HCEC 1CT (cell line): ENCODE results near the gene PHEX.

ENCODE experiments used
- DNase-seq: peaks from one replicate; pipeline ENCODE4 v3.0.0-alpha.2; 2017

PHEX gene

DNA sequence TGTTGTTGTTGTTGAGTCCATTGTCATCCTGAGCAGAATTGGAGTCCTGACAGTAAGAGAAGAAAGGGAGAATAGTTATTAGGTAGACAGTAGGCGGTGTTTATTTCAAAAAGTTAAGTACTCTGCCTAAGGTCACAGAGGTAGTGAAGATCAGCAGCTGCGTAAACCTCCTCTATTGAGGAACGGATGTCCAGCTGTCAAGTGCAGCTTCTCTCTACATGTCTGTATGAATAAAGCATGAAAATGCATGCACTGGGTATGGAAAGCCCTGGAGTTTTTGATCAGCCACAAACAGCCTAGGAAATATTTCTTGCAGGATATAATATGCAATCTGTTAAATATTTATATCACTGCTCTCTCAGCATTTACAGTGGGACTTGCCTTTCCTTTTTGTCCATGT is 131.2 kb downstream of the PHEX start:
- no peak for DNase-seq

DNA sequence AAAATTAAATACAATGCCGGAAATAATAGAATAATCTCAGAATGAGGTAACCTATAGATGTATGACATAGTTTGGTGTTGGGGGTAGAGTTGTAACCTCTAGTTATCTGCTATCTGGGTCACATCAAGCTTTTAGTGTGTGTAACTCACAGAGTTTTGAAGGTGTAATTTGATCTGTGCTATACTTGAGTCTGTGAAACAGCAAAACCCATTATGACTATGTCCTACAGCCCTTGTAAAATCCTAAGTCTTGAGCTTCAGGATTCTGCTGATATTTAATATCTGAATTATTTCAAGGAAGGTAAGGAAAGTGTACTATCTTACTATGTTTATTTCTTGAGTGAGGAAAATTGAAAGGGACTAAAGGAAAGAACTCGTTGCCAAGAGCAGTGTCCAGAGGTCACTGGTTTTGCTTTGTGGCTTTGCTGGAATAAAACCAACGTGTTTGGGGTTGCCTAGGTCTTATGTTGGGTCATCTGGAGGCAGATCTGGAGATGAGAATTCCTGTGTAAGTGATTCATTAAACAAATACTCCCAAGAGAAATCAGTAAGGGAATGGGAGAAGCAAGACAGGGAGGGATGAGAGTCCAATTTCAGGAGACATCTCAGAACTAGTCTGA is 132.8 kb downstream of the PHEX start:
- peak; percentile 19 for DNase-seq

DNA sequence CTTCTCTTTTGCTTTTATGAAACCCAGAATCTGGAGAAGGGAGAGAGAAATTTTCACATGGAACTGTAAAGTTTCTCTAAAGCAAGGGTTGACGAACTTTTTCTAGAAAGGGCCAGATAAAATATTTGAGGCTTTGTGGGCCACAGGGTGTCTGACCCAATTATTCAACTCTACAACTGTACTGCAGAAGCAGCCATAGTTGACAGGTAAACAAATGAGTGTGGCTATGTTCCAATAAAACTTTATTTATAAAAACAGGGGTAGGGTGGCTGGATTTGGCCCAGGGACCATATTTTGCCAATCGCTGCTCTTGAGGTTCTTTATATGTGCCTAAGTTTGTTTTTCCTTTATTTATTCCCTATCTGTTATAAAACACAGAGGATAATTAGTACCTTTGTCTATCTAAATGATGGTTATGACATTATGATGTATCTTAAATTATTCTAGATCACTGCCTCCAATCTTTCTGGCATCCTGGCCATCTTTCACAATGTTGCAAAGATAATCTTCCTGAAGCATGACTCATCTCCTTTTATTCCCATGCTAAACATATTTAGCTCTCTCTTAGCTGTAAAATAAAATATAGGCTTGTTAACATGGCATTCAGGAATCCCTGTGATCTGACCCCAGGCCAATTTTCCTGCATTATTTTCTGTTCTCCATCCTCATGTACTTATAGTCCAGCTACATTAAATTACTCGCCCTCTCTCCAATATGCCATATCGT is 133.8 kb downstream of the PHEX start:
- DNase-seq = peak; percentile 27

DNA sequence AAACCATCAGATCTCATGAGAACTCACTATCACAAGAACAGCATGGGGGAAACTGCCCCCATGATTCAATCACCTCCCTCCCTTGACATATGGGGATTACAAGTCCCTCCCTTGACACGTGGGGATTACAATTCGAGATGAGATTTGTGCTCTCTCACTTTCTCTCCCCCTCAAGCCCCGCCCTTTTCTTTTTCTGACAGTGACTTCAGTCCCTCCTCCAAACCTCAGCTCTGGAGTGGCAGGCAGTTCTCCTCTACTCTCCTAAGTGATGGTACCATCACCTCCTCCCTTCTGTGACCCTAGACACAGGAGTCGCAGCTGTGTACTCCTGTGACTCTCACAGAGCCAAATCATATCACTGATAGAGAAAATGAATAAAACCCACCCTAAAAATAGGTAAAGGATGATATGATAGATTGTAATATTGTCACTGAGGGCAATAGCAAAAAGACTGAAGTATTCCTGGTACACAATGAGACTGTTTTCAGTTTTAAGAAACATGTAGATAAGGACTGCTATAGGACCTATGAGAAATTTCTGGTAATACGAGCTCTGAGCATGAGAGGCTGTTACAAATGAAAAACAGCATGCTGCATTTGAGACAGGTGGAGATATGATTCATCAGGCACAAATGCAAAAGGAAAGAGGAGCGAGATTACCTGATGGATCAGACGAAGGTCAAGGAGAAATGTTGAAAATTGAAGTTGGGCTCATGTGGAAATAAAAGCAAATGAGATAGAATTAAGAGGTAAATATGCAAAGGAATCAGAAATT is 139.3 kb downstream of the PHEX start:
- no peak for DNase-seq

DNA sequence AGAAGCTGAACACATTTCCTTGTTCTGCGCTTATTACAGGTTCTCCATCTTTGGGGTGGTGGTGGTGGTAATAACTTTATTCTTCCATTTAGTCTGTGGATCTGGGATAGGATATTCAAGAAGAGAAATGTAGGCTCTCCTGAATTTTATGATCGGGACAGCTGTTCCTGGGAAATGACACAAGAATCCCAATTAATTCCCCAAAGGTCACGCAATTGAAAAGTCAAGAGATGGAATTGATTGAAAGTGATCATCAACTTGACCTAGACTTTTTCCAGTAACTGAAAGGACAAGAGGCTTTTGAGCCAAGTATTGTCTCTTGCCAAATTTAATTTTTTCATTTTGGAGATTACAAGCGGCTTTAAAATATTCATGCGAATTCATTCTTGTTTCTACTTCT is 141.8 kb downstream of the PHEX start:
- no peak for DNase-seq

DNA sequence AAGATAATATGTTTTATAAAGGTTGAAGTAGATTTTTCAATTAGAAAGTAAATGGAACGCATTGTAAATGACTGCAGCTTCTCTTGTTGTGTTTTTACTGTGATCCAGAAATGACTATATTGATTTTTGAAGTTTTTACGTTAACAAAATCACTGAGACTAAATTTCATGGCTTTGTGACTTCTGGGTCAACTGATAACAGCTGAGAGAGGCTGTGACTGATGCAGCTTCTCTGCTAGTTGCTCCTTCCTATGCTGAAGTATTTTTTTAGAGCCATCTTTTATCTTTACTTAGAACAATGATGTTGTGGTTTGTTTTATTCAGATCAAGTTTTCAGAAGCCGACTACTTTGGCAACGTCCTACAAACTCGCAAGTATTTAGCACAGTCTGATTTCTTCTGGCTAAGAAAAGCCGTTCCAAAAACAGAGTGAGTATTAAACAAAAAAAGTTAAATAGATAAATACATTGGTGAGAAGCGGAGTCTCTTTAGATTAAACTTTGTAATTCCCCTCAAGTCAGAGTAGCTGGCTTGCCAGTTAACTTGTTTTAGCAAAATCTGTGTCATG is 145.9 kb downstream of the PHEX start:
- no peak for DNase-seq

DNA sequence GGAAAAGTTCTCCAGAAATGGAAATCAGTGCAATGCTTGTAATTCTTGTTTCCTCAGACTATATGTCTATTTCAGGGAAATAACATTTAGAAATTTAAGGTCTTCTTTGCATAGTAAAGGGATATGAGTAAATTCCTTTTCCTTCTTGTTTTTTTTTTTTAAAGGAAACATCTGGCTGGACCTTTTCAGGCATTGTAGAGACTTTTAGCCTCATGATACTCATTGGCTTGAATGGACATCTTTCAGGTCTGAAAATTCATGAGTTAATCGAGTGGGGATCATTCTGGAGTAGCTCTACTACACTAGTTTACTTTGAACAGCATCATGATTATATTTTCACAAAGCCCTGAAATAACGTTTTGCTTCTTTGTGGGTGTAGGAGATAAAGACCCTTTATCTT is 152.0 kb downstream of the PHEX start:
- DNase-seq = no peak

DNA sequence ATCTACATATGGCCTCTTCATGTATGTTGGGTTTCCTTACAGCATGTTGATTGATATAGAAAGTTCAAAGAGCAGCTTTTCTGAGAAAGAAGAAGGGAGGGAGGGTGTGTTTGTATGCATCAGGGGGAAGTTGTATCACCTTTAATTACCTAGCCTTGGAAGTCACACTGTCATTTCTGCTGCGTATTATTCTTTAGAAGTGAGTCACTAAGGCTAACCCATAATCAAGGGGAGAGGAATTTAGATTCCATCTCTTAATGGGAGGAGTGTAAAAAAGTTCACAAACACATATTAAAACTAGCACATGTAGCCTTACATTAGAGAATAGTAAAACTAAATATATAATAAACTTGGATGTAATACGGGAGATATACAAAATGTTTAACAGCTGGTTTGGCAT is 154.0 kb downstream of the PHEX start:
- no peak for DNase-seq

DNA sequence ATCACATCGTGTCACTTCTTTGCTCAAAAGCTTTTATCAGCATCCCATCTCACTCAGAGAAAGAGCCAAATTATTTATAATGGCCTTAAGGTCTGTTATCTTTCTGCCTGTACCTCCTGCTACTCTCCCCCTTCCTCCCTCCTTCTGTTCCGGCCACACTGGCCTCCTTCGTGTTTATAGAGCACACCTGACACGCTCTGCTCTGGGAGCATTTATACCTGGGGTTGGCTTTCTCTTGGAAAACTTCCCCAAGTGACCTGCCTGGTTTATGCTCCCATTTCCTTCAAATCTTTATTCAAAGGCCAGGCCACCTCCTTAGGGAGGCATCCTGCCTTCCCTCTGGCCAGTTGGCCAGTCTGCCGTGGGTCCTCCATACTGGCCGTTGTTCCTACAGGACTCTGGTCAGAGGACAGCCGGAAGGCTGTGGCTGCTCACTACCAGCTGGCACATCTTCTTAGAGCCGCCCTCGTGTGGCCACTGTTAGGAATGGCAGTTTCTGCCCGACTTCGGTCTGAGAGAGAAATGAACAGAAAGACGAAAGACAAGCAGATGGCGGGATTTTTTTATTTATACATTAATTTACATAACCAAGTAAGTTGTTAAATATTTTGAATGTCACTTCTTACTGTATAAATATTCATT is 160.4 kb downstream of the PHEX start:
- peak; percentile 37 for DNase-seq

DNA sequence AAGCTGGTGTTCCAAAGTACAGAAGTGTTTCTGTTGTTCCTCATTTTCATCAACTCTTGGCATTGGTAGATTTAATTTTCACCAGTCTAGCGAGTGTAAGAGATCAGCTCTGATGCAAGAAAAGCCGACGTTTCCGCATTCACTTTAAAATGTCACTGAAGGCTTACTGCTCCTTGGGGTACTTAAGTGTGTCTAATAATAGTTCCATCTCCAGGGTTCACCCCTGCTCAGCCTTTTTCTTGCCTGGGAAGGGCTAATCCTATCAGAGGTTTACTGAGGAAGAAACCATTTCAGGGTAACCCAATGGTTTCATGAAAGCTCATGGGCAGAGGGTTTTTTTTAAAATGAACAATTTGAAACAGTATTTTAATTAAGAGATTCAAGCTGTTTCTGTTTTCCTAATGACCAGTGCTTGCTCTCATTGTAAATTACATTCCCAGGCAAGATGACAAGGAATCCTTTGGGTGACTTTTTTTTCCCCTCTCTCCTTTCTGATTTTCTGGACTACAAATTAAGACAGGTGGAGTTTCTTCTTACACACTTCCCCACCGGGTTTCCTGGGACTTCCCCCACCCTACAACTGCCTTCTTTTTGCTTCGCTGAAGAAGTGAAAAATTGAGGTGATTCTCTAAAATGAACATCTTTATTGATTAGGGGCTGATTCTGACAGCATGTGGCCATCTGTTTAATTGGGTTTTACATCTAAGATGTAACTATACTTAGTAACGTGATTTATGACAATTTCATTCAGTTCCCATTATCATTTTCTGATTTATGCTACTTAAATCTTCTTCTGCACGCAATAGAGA is 161.9 kb downstream of the PHEX start:
- no peak for DNase-seq

DNA sequence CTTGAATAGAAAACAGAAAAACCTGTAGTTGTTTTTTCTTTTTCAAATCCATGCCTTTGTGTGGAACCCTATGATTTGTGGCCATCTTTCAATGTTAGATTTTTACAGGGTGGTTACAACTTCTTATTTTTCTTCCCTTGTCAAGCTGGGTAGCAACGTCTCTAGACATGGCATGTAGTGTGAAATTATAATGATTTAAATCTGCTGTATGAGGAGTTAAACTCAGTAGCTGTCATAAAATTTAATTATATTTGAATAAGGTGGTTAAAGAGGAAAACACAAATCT is 162.5 kb downstream of the PHEX start:
- no peak for DNase-seq

DNA sequence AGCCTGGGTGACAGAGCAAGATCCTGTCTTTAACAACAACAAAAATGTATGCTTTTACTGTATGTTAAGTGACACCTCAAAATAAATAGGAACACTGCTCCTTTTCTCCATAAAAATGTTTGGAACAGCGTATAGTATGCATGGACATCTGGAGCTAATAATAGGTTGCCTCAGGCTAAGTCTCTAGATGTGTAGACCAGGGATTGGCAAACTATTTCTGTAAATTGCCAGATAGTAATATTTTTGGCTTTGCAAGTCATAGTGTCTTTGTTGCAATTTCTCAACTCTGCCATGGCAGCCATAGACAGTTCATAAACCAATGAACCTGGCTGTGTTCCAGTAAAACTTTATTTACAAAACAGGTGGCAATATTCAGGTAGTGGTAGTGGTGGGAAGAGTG is 164.0 kb downstream of the PHEX start:
- DNase-seq = no peak

DNA sequence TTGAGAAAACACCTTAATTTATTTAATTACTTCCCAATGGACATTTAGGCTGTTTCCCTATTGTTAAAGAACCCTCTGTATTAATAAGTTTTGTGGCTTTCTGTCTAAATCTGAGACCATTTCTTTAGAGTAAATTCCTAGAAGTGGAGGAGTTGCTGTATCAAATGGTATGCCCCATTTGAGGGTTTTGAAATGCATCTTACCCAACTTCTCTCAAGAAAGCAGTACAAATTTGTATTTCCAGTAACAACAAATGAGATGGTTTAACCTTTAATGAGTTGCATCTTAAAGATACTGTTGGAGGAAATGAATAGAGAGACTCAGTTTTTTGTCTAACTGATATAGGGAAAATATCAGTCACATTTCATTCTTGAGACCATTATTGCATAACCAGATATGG is 170.1 kb downstream of the PHEX start:
- no peak for DNase-seq

DNA sequence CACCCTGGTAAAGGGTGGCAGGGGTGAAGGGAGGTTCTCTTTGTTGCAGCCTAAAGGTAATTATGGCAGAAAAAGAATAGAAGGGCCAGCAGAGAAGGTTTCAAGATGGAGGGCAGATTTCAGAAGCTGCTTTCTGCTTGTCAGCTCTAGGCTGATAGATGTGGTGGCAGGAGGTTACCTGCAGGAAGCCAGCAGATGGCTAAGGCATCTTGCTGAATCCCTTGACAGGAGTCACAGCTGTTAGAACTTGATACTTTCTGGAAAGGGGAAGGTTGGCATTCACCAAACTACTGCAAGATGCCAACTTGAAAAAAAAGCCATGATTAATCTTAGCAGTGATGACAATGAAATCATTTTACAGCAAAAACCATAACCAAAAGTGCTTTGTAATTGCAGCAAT is 171.1 kb downstream of the PHEX start:
- no peak for DNase-seq

DNA sequence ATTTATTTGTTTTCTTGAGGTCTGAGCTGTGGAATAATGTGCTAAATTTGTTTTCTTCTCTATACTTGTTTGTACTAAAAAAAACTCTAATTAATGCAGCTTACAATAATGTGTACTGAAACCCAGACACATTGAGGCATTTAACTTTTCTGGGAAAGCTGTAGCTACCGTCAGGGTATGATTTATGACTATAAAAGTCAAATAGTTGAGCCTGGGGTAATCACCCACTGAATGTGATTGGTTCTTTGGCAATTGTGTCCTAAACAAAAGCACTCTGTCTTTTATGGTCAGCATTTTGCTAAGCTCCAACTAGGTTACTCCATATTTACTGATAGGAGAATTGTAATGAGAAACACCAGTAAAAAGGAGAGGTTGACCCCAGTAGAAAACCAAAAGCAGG is 174.7 kb downstream of the PHEX start:
- DNase-seq = no peak

DNA sequence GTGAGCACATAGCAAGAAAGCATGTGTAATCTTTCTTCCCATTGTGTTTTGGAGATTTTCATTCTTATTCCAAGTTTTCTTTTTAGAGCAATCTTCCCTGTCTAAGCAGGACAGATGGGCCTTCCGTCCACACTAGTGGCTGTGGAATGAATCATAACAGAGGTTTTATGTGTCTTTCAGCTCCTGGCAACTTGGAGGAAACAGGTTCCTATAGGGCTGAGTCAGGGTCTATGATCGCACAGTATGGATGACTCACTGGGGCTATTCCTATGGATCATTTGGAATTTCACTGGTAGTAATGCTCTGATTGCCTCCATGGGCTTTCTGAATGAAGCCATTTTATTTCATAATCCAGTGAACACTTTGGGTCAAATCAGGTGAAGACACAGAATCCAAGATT is 188.8 kb downstream of the PHEX start:
- DNase-seq = peak; percentile 70

DNA sequence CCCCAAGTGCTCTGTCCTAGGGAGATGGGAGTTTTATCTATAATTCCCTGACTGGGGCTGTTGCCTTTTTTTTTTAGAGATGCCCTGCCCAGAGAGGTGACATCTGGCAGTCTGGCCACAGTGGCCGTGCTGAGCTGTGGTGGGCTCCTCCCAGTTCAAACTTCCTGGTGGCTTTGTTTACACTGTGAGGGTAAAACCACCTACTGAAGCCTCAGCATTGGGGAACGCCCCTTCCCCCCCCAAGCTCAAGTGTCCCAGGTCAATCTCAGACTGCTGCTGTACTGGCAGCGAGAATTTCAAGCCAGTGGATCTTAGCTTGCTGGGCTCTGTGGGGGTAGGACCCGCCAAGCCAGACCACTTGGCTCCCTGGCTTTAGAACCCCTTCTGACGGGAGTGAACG is 202.3 kb downstream of the PHEX start:
- DNase-seq = no peak

DNA sequence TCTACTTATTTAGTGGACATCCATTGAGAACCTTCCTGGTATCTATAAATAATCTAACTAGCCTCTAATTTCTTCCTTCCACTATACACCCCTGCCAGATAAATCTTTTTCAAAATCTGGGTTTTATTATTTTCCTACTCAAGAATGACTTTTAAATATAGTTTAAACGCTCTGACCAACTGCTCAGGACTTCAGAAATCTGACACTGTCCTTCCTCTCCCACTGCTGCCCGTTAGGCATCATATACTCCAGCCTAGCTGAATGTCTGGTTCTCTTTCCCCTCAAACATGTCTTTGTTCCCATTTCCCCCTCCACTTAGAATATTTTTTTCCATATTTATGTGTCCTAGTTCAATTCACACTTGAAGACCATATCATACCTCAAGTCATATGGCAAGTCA is 205.4 kb downstream of the PHEX start:
- DNase-seq = no peak

DNA sequence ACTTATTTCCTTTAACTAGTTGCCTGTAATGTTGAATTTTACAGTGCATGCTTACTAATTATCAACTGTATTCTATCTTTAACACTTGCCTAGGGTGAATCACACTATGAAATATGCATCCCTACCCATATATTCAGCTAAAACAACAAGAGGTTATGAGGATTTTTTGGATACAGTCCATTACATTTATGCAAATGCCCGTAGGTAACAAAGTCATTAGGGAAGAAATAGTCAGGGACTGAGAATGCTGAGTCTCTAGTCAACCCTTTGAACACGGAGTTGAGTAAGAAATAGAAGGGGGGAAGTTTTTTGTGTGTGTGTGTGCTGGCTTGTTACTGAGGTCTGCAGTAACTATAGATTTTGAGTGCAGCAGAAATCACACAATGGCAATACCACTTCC is 214.5 kb downstream of the PHEX start:
- DNase-seq = peak; percentile 8

DNA sequence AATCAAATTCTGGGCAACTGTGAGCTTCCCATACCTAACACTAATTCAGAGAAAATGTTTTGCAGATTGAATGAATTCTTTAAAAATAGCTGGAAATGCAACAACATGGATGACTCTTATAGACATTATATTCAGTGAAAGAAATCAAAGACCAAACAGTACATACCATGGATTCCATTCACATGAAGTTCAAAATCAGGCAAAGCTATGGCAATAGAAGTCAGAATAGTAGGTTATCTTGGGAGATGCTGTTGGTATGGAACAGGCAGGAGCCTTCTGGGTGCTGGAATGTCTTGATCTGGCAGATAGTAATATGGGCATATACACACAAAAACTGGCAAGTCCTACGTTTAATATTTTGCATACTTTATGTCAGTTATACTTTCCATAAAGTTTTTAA is 215.0 kb downstream of the PHEX start:
- no peak for DNase-seq

DNA sequence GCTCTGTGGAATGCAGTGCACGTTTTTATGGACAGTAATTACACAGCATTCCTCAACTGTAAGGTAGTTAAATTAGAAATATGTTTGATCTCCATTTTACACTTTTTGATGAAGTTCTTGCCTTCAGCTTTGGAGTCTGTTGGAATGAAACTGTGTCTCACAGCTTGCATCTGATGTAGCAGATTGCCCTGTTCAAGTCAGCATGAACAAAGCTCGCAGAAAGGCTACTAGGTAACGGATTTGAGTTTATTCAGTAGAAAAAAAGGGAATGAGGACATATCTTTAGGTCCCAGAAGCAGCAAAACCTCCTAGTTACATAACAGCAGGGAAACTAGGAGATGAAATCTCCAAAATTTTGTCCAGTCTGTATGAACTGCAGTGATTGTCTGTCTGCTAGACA is 216.3 kb downstream of the PHEX start:
- DNase-seq = no peak

DNA sequence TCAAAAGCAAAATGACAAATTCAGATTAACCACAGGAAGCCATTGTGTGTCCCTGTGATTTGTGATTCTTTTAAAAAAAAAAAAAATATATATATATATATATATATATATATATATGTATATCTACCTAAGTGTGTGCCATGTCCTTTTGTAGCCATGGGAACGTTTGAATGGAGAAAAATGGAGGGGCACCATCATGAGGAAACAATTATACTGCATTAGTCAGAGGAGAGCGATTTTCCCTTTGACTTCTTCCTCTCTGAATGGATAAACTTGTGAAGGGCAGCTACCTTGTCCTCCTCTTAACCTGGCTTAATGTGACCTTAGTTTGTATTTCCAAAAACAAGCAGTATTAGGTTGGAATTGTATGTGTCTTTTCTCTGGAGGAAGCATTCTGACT is 217.2 kb downstream of the PHEX start:
- no peak for DNase-seq

DNA sequence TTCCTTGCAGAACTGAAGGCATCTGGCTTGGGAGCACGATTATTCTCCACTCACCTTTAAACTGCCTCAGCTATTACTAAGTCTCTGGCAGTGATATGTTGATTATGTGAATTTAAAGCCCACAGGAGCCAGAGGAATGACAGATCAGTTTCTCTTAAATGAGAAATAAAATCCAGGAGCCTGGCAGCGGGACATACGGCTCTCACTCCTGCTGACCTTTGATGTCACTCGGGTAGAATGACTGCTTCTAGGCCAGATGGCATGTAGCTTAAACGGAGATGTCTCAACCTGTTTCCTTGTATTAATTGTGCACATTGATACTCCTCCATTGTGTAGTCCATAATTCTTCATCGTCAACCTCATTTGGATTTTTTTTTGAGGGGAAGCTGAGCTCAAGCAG is 236.6 kb downstream of the PHEX start:
- no peak for DNase-seq
